Measurements from ENCODE around the gene AGMO.

DNA sequence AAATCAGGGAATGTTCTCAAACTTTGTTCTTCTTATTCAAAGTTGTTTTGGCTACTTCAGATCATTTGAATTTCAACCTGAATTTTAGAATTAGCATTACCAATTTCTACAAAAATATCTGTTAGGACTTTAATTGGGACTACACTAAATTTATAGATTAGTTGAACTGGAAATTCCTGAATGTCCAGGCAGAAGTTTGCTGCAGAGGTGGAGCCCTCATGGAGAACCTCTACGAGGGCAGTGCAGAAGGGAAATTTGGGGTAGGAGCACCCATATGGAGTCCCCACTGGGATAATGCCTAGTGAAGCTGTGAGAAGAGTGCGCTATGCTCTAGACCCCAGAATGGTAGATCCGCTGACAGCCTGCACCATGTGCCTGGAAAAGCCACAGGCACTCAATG lies 22.8 kb upstream of the AGMO start:
- no peak for TF ChIP-seq JUND (IDR thresholded peaks at IDR 0.05)
- TF ChIP-seq, protein P1, sequence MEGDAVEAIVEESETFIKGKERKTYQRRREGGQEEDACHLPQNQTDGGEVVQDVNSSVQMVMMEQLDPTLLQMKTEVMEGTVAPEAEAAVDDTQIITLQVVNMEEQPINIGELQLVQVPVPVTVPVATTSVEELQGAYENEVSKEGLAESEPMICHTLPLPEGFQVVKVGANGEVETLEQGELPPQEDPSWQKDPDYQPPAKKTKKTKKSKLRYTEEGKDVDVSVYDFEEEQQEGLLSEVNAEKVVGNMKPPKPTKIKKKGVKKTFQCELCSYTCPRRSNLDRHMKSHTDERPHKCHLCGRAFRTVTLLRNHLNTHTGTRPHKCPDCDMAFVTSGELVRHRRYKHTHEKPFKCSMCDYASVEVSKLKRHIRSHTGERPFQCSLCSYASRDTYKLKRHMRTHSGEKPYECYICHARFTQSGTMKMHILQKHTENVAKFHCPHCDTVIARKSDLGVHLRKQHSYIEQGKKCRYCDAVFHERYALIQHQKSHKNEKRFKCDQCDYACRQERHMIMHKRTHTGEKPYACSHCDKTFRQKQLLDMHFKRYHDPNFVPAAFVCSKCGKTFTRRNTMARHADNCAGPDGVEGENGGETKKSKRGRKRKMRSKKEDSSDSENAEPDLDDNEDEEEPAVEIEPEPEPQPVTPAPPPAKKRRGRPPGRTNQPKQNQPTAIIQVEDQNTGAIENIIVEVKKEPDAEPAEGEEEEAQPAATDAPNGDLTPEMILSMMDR (IDR thresholded peaks at IDR 0.05; ENCODE audit: low read depth, low read length, missing input control): no peak
- TF ChIP-seq, protein P2, sequence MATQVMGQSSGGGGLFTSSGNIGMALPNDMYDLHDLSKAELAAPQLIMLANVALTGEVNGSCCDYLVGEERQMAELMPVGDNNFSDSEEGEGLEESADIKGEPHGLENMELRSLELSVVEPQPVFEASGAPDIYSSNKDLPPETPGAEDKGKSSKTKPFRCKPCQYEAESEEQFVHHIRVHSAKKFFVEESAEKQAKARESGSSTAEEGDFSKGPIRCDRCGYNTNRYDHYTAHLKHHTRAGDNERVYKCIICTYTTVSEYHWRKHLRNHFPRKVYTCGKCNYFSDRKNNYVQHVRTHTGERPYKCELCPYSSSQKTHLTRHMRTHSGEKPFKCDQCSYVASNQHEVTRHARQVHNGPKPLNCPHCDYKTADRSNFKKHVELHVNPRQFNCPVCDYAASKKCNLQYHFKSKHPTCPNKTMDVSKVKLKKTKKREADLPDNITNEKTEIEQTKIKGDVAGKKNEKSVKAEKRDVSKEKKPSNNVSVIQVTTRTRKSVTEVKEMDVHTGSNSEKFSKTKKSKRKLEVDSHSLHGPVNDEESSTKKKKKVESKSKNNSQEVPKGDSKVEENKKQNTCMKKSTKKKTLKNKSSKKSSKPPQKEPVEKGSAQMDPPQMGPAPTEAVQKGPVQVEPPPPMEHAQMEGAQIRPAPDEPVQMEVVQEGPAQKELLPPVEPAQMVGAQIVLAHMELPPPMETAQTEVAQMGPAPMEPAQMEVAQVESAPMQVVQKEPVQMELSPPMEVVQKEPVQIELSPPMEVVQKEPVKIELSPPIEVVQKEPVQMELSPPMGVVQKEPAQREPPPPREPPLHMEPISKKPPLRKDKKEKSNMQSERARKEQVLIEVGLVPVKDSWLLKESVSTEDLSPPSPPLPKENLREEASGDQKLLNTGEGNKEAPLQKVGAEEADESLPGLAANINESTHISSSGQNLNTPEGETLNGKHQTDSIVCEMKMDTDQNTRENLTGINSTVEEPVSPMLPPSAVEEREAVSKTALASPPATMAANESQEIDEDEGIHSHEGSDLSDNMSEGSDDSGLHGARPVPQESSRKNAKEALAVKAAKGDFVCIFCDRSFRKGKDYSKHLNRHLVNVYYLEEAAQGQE (IDR thresholded peaks at IDR 0.05): no peak
- TF ChIP-seq, protein P3, sequence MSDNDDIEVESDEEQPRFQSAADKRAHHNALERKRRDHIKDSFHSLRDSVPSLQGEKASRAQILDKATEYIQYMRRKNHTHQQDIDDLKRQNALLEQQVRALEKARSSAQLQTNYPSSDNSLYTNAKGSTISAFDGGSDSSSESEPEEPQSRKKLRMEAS (IDR thresholded peaks at IDR 0.05): no peak
- no peak for TF ChIP-seq SP1 (IDR thresholded peaks at IDR 0.05)
- no peak for TF ChIP-seq FOXA1 (IDR thresholded peaks at IDR 0.05)
- TF ChIP-seq RAD21 (IDR thresholded peaks at IDR 0.05): no peak
- TF ChIP-seq YY1 (IDR thresholded peaks at IDR 0.05): no peak

Measured in liver (tissue), 3 donors.